Transverse colon (tissue), 4 donors: Measurements from ENCODE around the gene PPM1K. TPM values are rescaled to one million over a fixed set of nuclear protein-coding genes. Genes with fewer than 3 reads are reported as not detected.

ENCODE experiments used
- DNase-seq: peaks from one replicate; pipeline ENCODE4 v3.0.0-alpha.2; 2019
- H3K27ac ChIP-seq, 4 donors: fragments of 200-600 bp; sonication (generic); 2 replicates each; pipeline ENCODE4 v1.5.1; 2016 to 2018; ENCODE audit warnings: inconsistent platforms in 4 of 4
- H3K27me3 ChIP-seq: fragments of 200-600 bp; sonication (generic); 2 replicates; pipeline ENCODE4 v1.5.1; 2017; ENCODE audit warnings: inconsistent platforms
- H3K36me3 ChIP-seq, 4 donors: fragments of 200-600 bp; sonication (generic); 2 replicates each; pipeline ENCODE4 v1.5.1; 2017 to 2019; ENCODE audit warnings: inconsistent platforms in 4 of 4
- H3K4me1 ChIP-seq, 4 donors: fragments of 200-600 bp; sonication (generic); 2 replicates each; pipeline ENCODE4 v1.5.1; 2017 to 2020; ENCODE audit warnings: inconsistent platforms in 4 of 4
- H3K4me3 ChIP-seq, 4 donors: fragments of 200-600 bp; sonication (generic); 1 replicate in 1 of 4; 2 replicates in 3 of 4; pipeline versions ENCODE4 v1.5.1 to v1.6.1; 2017 to 2019; ENCODE audit warnings: inconsistent platforms in 4 of 4
- H3K9me3 ChIP-seq, 2 donors: fragments of 200-600 bp; sonication (generic); 2 replicates each; pipeline ENCODE4 v1.5.1; 2017 to 2019; ENCODE audit warnings: inconsistent platforms in 2 of 2
- CTCF ChIP-seq, 5 experiments: fragments of 200-600 bp in 3 of 5; fragments of 450-650 bp in 2 of 5; sonication (generic) in 3 of 5; IDR thresholded peaks; 1 replicate in 2 of 5; 2 replicates in 3 of 5; pipeline ENCODE4 v1.5.1; 2016 to 2017; ENCODE audit warnings: antibody characterized with exemption in 5 of 5, inconsistent platforms in 3 of 5, mild to moderate bottlenecking in 2 of 5, moderate library complexity in 1 of 5
- EP300 ChIP-seq: sonication (generic); formaldehyde crosslinking; IDR thresholded peaks from one replicate; pipeline ENCODE4 v1.6.1; 2017; ENCODE audit warnings: antibody characterized with exemption, low read depth
- POLR2A ChIP-seq: fragments of 450-650 bp; IDR thresholded peaks from one replicate; pipeline ENCODE4 v1.6.1; 2016; ENCODE audit warnings: antibody characterized with exemption, mild to moderate bottlenecking, moderate library complexity
- POLR2AphosphoS5 ChIP-seq, 3 donors: sonication (generic); formaldehyde crosslinking; IDR thresholded peaks; one replicate each; pipeline ENCODE4 v1.6.1; 2016; ENCODE audit warnings: antibody characterized with exemption in 3 of 3
- WGBS, 2 donors: methylation state at CpG; one replicate each; pipeline ENCODE4 v1.1.5; 2018; ENCODE audit warnings: low coverage in 1 of 2; 5-methylcytosine and 5-hydroxymethylcytosine counted together
- in situ Hi-C, 4 donors: fragments of 200-750 bp; cut with MboI; loops; one replicate each; pipeline versions ENCODE4 v1.15.0 to v1.15.1; 2017; ENCODE audit warnings: low sequenced_read_pairs in 3 of 4, low pct_ligation_motif_present in 1 of 4, low pct_unique_long_range_greater_than_20kb in 1 of 4
- intact Hi-C: fragments of 100-400 bp; cut with DNase I; formaldehyde crosslinking; loops from one replicate; pipeline ENCODE4 v1.15.1; 2023; ENCODE audit warnings: low total_unique reads
- total RNA-seq, 4 donors: library from RNA; depleted of rRNA; stranded (reverse); fragments of >200 nt; gene quantifications; one replicate each; pipeline ENCODE4 v1.1.0, GENCODE V29; 2016

Gene PPM1K
- total RNA-seq, 4 donors from 2014 or later, result 7.6 to 14.8 (median 9.0) TPM

- in situ Hi-C loops, result no loop called here
- no peak for TF ChIP-seq POLR2A
- TF ChIP-seq POLR2AphosphoS5 (IDR thresholded peaks at IDR 0.05), result no peak
- TF ChIP-seq EP300, result no peak
- TF ChIP-seq CTCF (IDR thresholded peaks at IDR 0.05), result no peak
- Histone ChIP-seq H3K4me3 (no peak overlapping the region), H3K9me3 (no peaks in the 10 kb centered on the region), H3K36me3 (no peaks in the 10 kb centered on the region), H3K27ac (no peak overlapping the region), H3K27me3 (no peaks in the 10 kb centered on the region), H3K4me1 (peaks cover 0 to 4% (median 2%) of the 10 kb centered on the region in 4 donors)
- 82 to 92% methylated on average over 2 of the region's 2 CpGs for WGBS, 2 donors
- DNase-seq, result no peak
- intact Hi-C loops, result loop anchor here (10.0 kb wide), 1 partner anchor 137 kb away; no protein-coding TSS in a partner anchor
Measured at GRCh38 chr4:88227734-88228133, 56.6 kb downstream of the PPM1K start.

DNA sequence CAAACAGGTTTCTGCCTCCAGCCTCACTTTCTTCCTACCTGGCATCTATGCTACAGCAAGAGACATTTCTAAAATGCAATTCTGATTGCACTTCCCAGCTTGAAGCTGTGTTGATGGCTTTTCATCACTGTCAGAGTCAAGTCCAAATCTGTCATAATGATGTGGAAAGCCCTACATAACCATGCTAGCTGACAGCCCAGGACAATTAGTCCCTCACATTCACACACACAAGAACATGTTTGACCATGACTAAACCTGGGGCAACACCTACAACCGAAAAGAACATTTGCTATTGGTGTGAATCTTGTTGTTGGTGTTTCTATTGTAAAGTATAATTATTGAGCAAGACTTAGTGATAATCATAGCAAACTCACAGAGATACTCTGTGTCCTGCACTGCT is 58.2 kb downstream of the PPM1K start:
- intact Hi-C loops, result loop anchor here (10.0 kb wide), 1 partner anchor 139 kb away; no protein-coding TSS in a partner anchor
- no peak overlapping the region for H3K27ac ChIP-seq
- no peaks in the 10 kb centered on the region for H3K36me3 ChIP-seq
- H3K4me1 ChIP-seq, result peaks cover 0 to 4% (median 2%) of the 10 kb centered on the region in 4 donors
- H3K27me3 ChIP-seq, result no peaks in the 10 kb centered on the region
- TF ChIP-seq EP300 (no peak), CTCF (IDR thresholded peaks at IDR 0.05) (no peak), POLR2AphosphoS5 (IDR thresholded peaks at IDR 0.05) (no peak), POLR2A (no peak)
- no peaks in the 10 kb centered on the region for H3K9me3 ChIP-seq
- no peak overlapping the region for H3K4me3 ChIP-seq
- DNase-seq, result no peak
- 81 to 100% methylated on average over 1 of the region's 1 CpG for WGBS, 2 donors
- in situ Hi-C loops, result no loop called here

- in situ Hi-C loops, result no loop called here
- intact Hi-C loops, result loop anchor here (10.0 kb wide), 1 partner anchor 139 kb away; no protein-coding TSS in a partner anchor
- Histone ChIP-seq H3K4me1 (peaks cover 0 to 2% (median under 1%) of the 10 kb centered on the region in 4 donors), H3K27me3 (no peaks in the 10 kb centered on the region), H3K36me3 (no peaks in the 10 kb centered on the region), H3K4me3 (no peak overlapping the region), H3K9me3 (no peaks in the 10 kb centered on the region), H3K27ac (no peak overlapping the region)
- TF ChIP-seq POLR2A (no peak), EP300 (no peak), POLR2AphosphoS5 (IDR thresholded peaks at IDR 0.05) (no peak), CTCF (IDR thresholded peaks at IDR 0.05) (no peak)
- no peak for DNase-seq
- 56 to 63% methylated on average over 3 of the region's 3 CpGs for WGBS, 2 donors
Measured at GRCh38 chr4:88225232-88226105, 58.9 kb downstream of the PPM1K start.

- DNase-seq, result no peak
- TF ChIP-seq POLR2AphosphoS5 (IDR thresholded peaks at IDR 0.05) (no peak), CTCF (IDR thresholded peaks at IDR 0.05) (no peak), EP300 (no peak), POLR2A (no peak)
- peaks cover 0 to 3% (median 0%) of the 10 kb centered on the region in 4 donors for H3K4me1 ChIP-seq
- H3K36me3 ChIP-seq, result no peaks in the 10 kb centered on the region
- H3K9me3 ChIP-seq, result no peaks in the 10 kb centered on the region
- 75% methylated on average over 1 of the region's 1 CpG; no CpG with 5 or more reads in 1 of the 2 donors for WGBS, 2 donors
- no peak overlapping the region for H3K27ac ChIP-seq
- no peak overlapping the region for H3K4me3 ChIP-seq
- H3K27me3 ChIP-seq, result no peaks in the 10 kb centered on the region
- intact Hi-C loops, result loop anchor here (10.0 kb wide), 1 partner anchor 141 kb away; no protein-coding TSS in a partner anchor
- in situ Hi-C loops, result loop anchor here (5.0 to 25.0 kb wide), 3 partner anchors 289 to 536 kb away; no protein-coding TSS in a partner anchor
Measured at GRCh38 chr4:88223516-88223915, 60.8 kb downstream of the PPM1K start.
